Sigmoid colon (tissue), 7 donors: ENCODE measurements around the gene SMOC2. TPM values are rescaled to one million over a fixed set of nuclear protein-coding genes. Genes with fewer than 3 reads are reported as not detected.
"Not testable (repeated sequence)": the region's sequence is repeated elsewhere in the genome, so short reads cannot be mapped to it uniquely, and the experiment has no call there.

Experiments used
- DNase-seq: peaks from one replicate; pipeline ENCODE4 v3.0.0-alpha.2; 2019
- H3K27ac ChIP-seq, 4 donors: fragments of 200-600 bp; sonication (generic); one replicate each; pipeline ENCODE4 v1.5.1; 2016 to 2019; ENCODE audit warnings: mild to moderate bottlenecking in 1 of 4
- H3K27me3 ChIP-seq, 3 donors: fragments of 200-600 bp; sonication (generic); one replicate each; pipeline ENCODE4 v1.5.1; 2019; ENCODE audit warnings: mild to moderate bottlenecking in 1 of 3
- H3K36me3 ChIP-seq, 4 donors: fragments of 200-600 bp; sonication (generic); one replicate each; pipeline ENCODE4 v1.5.1; 2016 to 2019
- H3K4me1 ChIP-seq, 4 donors: fragments of 200-600 bp; sonication (generic); one replicate each; pipeline ENCODE4 v1.5.1; 2017 to 2019
- H3K4me3 ChIP-seq, 4 donors: fragments of 200-600 bp; sonication (generic); one replicate each; pipeline ENCODE4 v1.5.1; 2017 to 2019; ENCODE audit warnings: mild to moderate bottlenecking in 2 of 4, moderate library complexity in 1 of 4
- H3K9me3 ChIP-seq, 4 donors: fragments of 200-600 bp in 3 of 4; sonication (generic) in 3 of 4; one replicate each; pipeline versions ENCODE4 v1.5.1 to v1.6.1; 2013 to 2019
- CTCF ChIP-seq, 4 experiments: fragments of 450-650 bp in 3 of 4; fragments of 200-600 bp in 1 of 4; IDR thresholded peaks; one replicate each; pipeline ENCODE4 v1.5.1; 2016 to 2019; ENCODE audit warnings: antibody characterized with exemption in 4 of 4, mild to moderate bottlenecking in 3 of 4, moderate library complexity in 2 of 4
- EP300 ChIP-seq, 4 donors: sonication (generic); formaldehyde crosslinking; IDR thresholded peaks; one replicate each; pipeline ENCODE4 v1.6.1; 2017; ENCODE audit warnings: antibody characterized with exemption in 4 of 4
- POLR2A ChIP-seq, 2 donors: fragments of 450-650 bp; IDR thresholded peaks; one replicate each; pipeline ENCODE4 v1.6.1; 2016; ENCODE audit warnings: antibody characterized with exemption in 2 of 2, mild to moderate bottlenecking in 2 of 2, moderate library complexity in 2 of 2
- POLR2AphosphoS5 ChIP-seq, 4 donors: sonication (generic); formaldehyde crosslinking; IDR thresholded peaks; one replicate each; pipeline ENCODE4 v1.6.1; 2017; ENCODE audit warnings: antibody characterized with exemption in 4 of 4
- WGBS, 2 donors: extraction: QIAGEN DNeasy Blood & Tissue Kit; methylation state at CpG; one replicate each; pipeline ENCODE4 v1.1.7; 2013; 5-methylcytosine and 5-hydroxymethylcytosine counted together
- intact Hi-C: fragments of 100-400 bp; cut with DNase I; formaldehyde crosslinking; loops from one replicate; pipeline ENCODE4 v1.15.1; 2023
- polyA plus RNA-seq, 3 donors: library from polyadenylated mRNA; stranded (reverse); fragments of 200-250 nt; gene quantifications; one replicate each; pipeline ENCODE4 v1.2.3, GENCODE V29; 2013
- total RNA-seq, 4 donors: library from RNA; depleted of rRNA; stranded (reverse); fragments of >200 nt; gene quantifications; one replicate each; pipeline ENCODE4 v1.1.0, GENCODE V29; 2016
- donor health status: healthy with polysubstance abuse.
- donor health status: Bipolar disorder and iron deficiency.
- donor health status: healthy.

The SMOC2 gene
- total and polyA plus RNA-seq, 7 donors: 4.2 to 130 (median 33.5) TPM

DNA sequence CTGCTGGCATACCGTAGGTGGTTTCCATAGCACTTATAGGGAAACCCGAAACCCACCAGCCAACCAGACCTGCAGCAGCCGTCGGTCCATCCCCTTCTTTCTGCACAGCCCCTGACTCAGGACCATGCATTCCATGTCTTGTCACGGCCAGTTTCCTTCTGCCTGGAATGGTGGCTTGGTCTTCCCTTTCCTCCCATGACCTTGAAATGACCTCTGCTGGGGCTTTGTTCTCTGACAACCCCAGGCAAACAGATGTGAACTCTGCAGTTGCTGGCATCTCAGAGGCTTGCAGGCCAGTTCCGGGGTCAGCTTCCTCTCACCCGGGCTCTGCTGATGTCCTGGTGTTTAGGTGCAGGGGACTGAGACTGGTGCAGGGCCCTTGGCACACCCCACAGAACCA, 250.8 kb downstream of the SMOC2 start:
- H3K27ac ChIP-seq: no peak overlapping the region
- no peak for DNase-seq
- no peak overlapping the region for H3K4me3 ChIP-seq
- H3K4me1 ChIP-seq: no peaks in the 10 kb centered on the region
- intact Hi-C loops: no loop called here
- TF ChIP-seq POLR2A (IDR thresholded peaks at IDR 0.05) (no peak), EP300 (IDR thresholded peaks at IDR 0.05) (no peak), POLR2AphosphoS5 (IDR thresholded peaks at IDR 0.05) (no peak), CTCF (IDR thresholded peaks at IDR 0.05) (no peak)
- H3K27me3 ChIP-seq: no peaks in the 10 kb centered on the region
- WGBS, 2 donors: 88 to 94% methylated on average over 7 of the region's 7 CpGs
- no peaks in the 10 kb centered on the region for H3K9me3 ChIP-seq
- no peaks in the 10 kb centered on the region for H3K36me3 ChIP-seq

DNA sequence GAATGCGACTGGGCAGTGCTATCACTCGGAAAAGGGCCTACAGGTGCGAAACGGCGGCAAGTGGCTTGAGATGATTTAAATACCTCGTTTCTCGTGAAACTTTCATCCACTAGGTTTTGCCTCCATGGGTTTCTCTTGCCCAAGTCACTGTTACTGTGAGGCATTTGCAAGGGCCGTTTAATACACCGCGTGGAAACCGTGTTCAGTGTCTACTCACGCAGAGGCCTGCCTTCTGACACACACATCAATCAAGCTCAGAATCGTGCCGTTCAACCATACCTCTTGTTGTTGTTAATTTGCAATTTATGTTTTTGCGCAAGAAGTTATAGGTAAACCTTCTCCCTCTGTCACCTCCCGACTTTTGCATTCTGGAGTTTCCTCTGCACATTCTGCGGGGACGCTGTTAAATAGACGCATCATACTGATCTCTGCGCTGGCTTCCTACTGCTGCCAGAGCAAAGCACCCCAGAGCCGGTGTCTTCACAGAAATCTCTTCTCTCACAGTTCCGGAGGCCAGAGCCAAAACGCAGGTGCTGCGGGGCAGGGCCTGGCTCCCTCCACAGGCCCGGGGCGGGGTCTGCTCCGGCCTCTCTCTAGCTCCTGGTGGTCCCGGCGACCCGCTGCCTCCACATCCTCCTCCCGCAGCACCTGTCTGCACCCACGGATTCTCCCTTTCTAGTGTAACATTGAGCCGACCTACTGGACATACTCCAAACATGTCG, 251.4 kb downstream of the SMOC2 start:
- WGBS, 2 donors: 92 to 95% methylated on average over 34 of the region's 34 CpGs
- intact Hi-C loops: no loop called here
- TF ChIP-seq POLR2A (IDR thresholded peaks at IDR 0.05) (no peak), POLR2AphosphoS5 (IDR thresholded peaks at IDR 0.05) (no peak), CTCF (IDR thresholded peaks at IDR 0.05) (no peak), EP300 (IDR thresholded peaks at IDR 0.05) (no peak)
- no peaks in the 10 kb centered on the region for H3K9me3 ChIP-seq
- no peaks in the 10 kb centered on the region for H3K27me3 ChIP-seq
- no peak overlapping the region for H3K4me3 ChIP-seq
- H3K27ac ChIP-seq: no peak overlapping the region
- no peaks in the 10 kb centered on the region for H3K36me3 ChIP-seq
- DNase-seq: no peak
- no peaks in the 10 kb centered on the region for H3K4me1 ChIP-seq

DNA sequence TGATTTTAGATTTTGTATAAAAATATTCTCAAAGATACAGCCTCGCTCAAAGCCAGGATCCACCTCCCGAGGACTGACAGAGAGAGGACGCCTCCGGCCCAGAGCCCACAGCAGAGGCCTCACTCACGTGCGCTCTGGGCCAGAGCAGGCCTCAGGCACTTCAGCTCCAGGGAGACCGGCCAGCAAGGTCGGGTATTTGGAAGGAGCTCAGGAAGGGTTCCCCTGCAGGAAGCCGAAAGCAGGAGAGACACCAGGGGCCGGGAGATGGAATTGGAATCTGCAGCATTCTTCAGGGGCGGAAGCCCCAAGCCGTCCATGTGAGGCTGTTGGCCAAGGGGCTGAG, 251.9 kb downstream of the SMOC2 start:
- H3K4me1 ChIP-seq, DNase-seq, H3K9me3 ChIP-seq, intact Hi-C loops, H3K27me3 ChIP-seq, H3K27ac ChIP-seq, H3K36me3 ChIP-seq, H3K4me3 ChIP-seq: not testable (repeated sequence)
- WGBS, 2 donors: 91 to 97% methylated on average over 4 of the region's 12 CpGs

GRCh38 chr6:168694797-168695196, 253.8 kb downstream of the SMOC2 start:
- H3K27ac ChIP-seq, H3K9me3 ChIP-seq, H3K4me3 ChIP-seq, H3K27me3 ChIP-seq, H3K4me1 ChIP-seq, intact Hi-C loops, H3K36me3 ChIP-seq, DNase-seq: not testable (repeated sequence)
- WGBS, 2 donors: 77 to 79% methylated on average over 7 of the region's 15 CpGs

DNA sequence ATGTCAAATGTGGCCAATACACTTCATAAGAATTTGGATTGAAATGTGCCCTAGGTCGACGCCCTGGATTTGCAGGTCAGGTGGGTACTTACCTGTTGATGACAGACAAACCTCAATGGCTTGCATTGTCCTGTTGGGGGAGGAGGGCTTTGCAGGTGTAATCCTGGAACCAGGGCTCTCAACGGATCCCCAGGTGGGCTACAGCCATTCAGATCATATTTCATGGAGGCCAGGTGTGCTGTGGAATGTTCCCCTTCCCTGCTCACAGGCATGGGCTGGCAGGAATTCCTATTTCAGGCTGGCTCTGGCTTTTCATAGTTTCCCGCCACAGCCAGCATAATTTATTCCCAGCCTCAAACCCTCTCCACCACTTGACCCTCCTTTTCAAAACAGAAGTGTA, 254.7 kb downstream of the SMOC2 start:
- no peak for TF ChIP-seq POLR2AphosphoS5 (IDR thresholded peaks at IDR 0.05)
- TF ChIP-seq POLR2A (IDR thresholded peaks at IDR 0.05): no peak
- no peak for TF ChIP-seq CTCF (IDR thresholded peaks at IDR 0.05)
- no peak for TF ChIP-seq EP300 (IDR thresholded peaks at IDR 0.05)
- Histone ChIP-seq H3K27me3 (no peaks in the 10 kb centered on the region), H3K4me1 (peaks cover 0 to 16% (median 15%) of the 10 kb centered on the region in 4 donors), H3K4me3 (no peak overlapping the region), H3K27ac (no peak overlapping the region), H3K36me3 (no peaks in the 10 kb centered on the region), H3K9me3 (no peaks in the 10 kb centered on the region)
- 76 to 79% methylated on average over 4 of the region's 4 CpGs for WGBS, 2 donors
- DNase-seq: no peak
- intact Hi-C loops: no loop called here

GRCh38 chr6:168698923-168699322, 257.9 kb downstream of the SMOC2 start:
- DNase-seq: no peak
- Histone ChIP-seq H3K27ac (no peak overlapping the region), H3K27me3 (no peaks in the 10 kb centered on the region), H3K4me1 (peaks cover 0 to 19% (median 15%) of the 10 kb centered on the region in 4 donors), H3K36me3 (no peaks in the 10 kb centered on the region), H3K4me3 (no peak overlapping the region), H3K9me3 (no peaks in the 10 kb centered on the region)
- intact Hi-C loops: no loop called here
- TF ChIP-seq CTCF (IDR thresholded peaks at IDR 0.05) (no peak), POLR2AphosphoS5 (IDR thresholded peaks at IDR 0.05) (no peak), POLR2A (IDR thresholded peaks at IDR 0.05) (no peak), EP300 (IDR thresholded peaks at IDR 0.05) (no peak)
- 78 to 79% methylated on average over 5 of the region's 5 CpGs for WGBS, 2 donors
